A549 (cell line): Measurements from ENCODE around the gene PEAK3. TPM values are rescaled to one million over a fixed set of nuclear protein-coding genes. Genes with fewer than 3 reads are reported as not detected.

Source experiments
- ATAC-seq, 2 experiments: fragments of 200-7000 bp in 1 of 2; fragments of >200 bp in 1 of 2; cut with Nextera tagmentation in 1 of 2; cut with Tn5 transposase in 1 of 2; 3 replicates each; pipeline versions ENCODE4 v1.8.0 to v1.9.1; 2018 to 2020; ENCODE audit warnings: mild to moderate bottlenecking in 1 of 2, moderate library complexity in 1 of 2
- CTCF ChIA-PET: fragments of 300-600 bp; sonication (Branson Sonifier 250); formaldehyde crosslinking; extraction: SDS; loops from one replicate; lab custom pipeline; 2021; ENCODE audit warnings: antibody characterized with exemption, inconsistent platforms; lab: Yijun Ruan, JAX
- POLR2A ChIA-PET: fragments of 350-600 bp; formaldehyde crosslinking; extraction: SDS; loops from one replicate; lab custom pipeline; 2021; ENCODE audit warnings: antibody characterized with exemption, inconsistent platforms; lab: Yijun Ruan, JAX
- DNase-seq, 2 experiments: peaks; one replicate each; pipeline versions ENCODE4 v3.0.0 to v3.0.0-alpha.2; 2011 to 2016; ENCODE audit warnings: low read depth in 1 of 2, low spot score in 1 of 2
- FAIRE-seq: peaks from 2 replicates; lab custom pipeline; 2011; peaks lifted over from hg19 to GRCh38; lab: Jason Lieb, UNC
- H3K27ac ChIP-seq, 2 experiments: fragments of >200 bp; sonication (Bioruptor Twin); formaldehyde crosslinking; 3 replicates each; pipeline ENCODE4 v1.5.1; 2016 to 2017
- H3K4me1 ChIP-seq: fragments of >200 bp; sonication (Bioruptor Twin); formaldehyde crosslinking; 3 replicates; pipeline ENCODE4 v1.6.1; 2016
- H3K4me2 ChIP-seq: fragments of >200 bp; sonication (Bioruptor Twin); formaldehyde crosslinking; 3 replicates; pipeline ENCODE4 v1.6.1; 2016
- H3K4me3 ChIP-seq: fragments of >200 bp; sonication (Bioruptor Twin); formaldehyde crosslinking; 3 replicates; pipeline ENCODE4 v1.5.1; 2016
- H3K9me3 ChIP-seq: fragments of >200 bp; sonication (Bioruptor Twin); formaldehyde crosslinking; 3 replicates; pipeline ENCODE4 v1.6.1; 2016
- CBX2 ChIP-seq: fragments of 200-600 bp; sonication (generic); IDR thresholded peaks from 2 replicates; pipeline ENCODE4 v1.6.1; 2016; ENCODE audit warnings: low read depth, mild to moderate bottlenecking, borderline replicate concordance
- CEBPB ChIP-seq, 2 experiments: fragments of >200 bp in 1 of 2; sonication (Bioruptor Twin) in 1 of 2; formaldehyde crosslinking in 1 of 2; IDR thresholded peaks; 2 replicates each; pipeline ENCODE4 v1.6.1; 2012 to 2016
- EHF ChIP-seq: fragments of 250-450 bp; sonication (Bioruptor Pico); IDR thresholded peaks from 2 replicates; pipeline ENCODE4 v1.5.0; 2020; ENCODE audit warnings: mild to moderate bottlenecking
- ELK1 ChIP-seq: fragments of 150-350 bp; IDR thresholded peaks from 2 replicates; pipeline ENCODE4 v1.6.1; 2014; ENCODE audit warnings: low read depth, mild to moderate bottlenecking, low read length
- HEYL ChIP-seq: fragments of 250-450 bp; sonication (Bioruptor Pico); IDR thresholded peaks from 2 replicates; pipeline ENCODE4 v1.8.0; 2021; ENCODE audit warnings: mild to moderate bottlenecking, moderate library complexity
- HOXB13 ChIP-seq: fragments of 250-450 bp; sonication (Bioruptor Pico); IDR thresholded peaks from 2 replicates; pipeline ENCODE4 v1.5.0; 2020; ENCODE audit warnings: low read depth, mild to moderate bottlenecking, moderate library complexity
- HOXB5 ChIP-seq: fragments of 250-450 bp; sonication (Bioruptor Pico); IDR thresholded peaks from 2 replicates; pipeline ENCODE4 v1.5.0; 2020; ENCODE audit warnings: mild to moderate bottlenecking, moderate library complexity
- JUNB ChIP-seq: fragments of >200 bp; sonication (Bioruptor Twin); formaldehyde crosslinking; IDR thresholded peaks from 2 replicates; pipeline ENCODE4 v1.6.1; 2016
- KDM5A ChIP-seq: fragments of 200-600 bp; sonication (generic); IDR thresholded peaks from 2 replicates; pipeline ENCODE4 v1.6.1; 2016; ENCODE audit warnings: antibody characterized with exemption, mild to moderate bottlenecking
- MAFK ChIP-seq: fragments of 450-650 bp; IDR thresholded peaks from 2 replicates; pipeline ENCODE4 v1.6.1; 2014; ENCODE audit not compliant: partially characterized antibody
- MAZ ChIP-seq: fragments of 150-350 bp; IDR thresholded peaks from 2 replicates; pipeline ENCODE4 v1.6.1; 2014; ENCODE audit warnings: antibody characterized with exemption, low read depth, low read length, borderline replicate concordance
- MYC ChIP-seq: IDR thresholded peaks from 2 replicates; pipeline ENCODE4 v1.6.1; 2012; ENCODE audit warnings: mild to moderate bottlenecking, inconsistent platforms, low read length, improper control_type of control experiment, borderline replicate concordance
- NPAS2 ChIP-seq: fragments of 250-450 bp; sonication (Bioruptor Pico); IDR thresholded peaks from 2 replicates; pipeline ENCODE4 v1.8.0; 2022; ENCODE audit warnings: mild to moderate bottlenecking, moderate library complexity, borderline replicate concordance
- POLR2A ChIP-seq: IDR thresholded peaks from 2 replicates; pipeline ENCODE4 v1.6.1; 2012; ENCODE audit warnings: mild to moderate bottlenecking, low read length
- POLR2AphosphoS2 ChIP-seq: conservative IDR thresholded peaks from 2 replicates; pipeline ENCODE4 v1.6.1; 2012; ENCODE audit warnings: low read length, improper control_type of control experiment, inconsistent platforms
- ZSCAN20 ChIP-seq: fragments of 250-450 bp; sonication (Bioruptor Pico); IDR thresholded peaks from 2 replicates; pipeline ENCODE4 v1.8.0; 2022; ENCODE audit warnings: mild to moderate bottlenecking, moderate library complexity
- WGBS: methylation state at CpG from one replicate; pipeline ENCODE4 v1.1.6; 2017; ENCODE audit errors: missing lambda C conversion rate; 5-methylcytosine and 5-hydroxymethylcytosine counted together
- polyA plus RNA-seq, 4 experiments: library from polyadenylated mRNA; depleted of rRNA in 3 of 4; stranded (reverse); fragments of >200 nt; fragmentation: RNase III in 1 of 4; extraction: RNeasy Plus Mini Kit Qiagen cat#74134 plus additional on column Dnase treatment in 1 of 4; gene quantifications; 2 replicates in 3 of 4; 3 replicates in 1 of 4; pipeline ENCODE4 v1.2.3, GENCODE V29; 2011 to 2017
- TF ChIP-seq, protein P1 (sequence below): fragments of 200-600 bp; sonication (generic); IDR thresholded peaks from 2 replicates; pipeline ENCODE4 v1.6.1; 2016; ENCODE audit warnings: antibody characterized with exemption, mild to moderate bottlenecking, moderate library complexity
- TF ChIP-seq, protein P2 (sequence below): fragments of 450-650 bp; IDR thresholded peaks from 2 replicates; pipeline ENCODE4 v1.6.1; 2014; ENCODE audit warnings: antibody characterized with exemption
- TF ChIP-seq, protein P3 (sequence below): IDR thresholded peaks from 2 replicates; pipeline ENCODE4 v1.6.1; 2012; ENCODE audit warnings: low read depth, borderline replicate concordance

PEAK3 gene
- polyA plus RNA-seq, 2 of the 4 experiments (the other 2 are of a cell fraction), result not detected

DNA sequence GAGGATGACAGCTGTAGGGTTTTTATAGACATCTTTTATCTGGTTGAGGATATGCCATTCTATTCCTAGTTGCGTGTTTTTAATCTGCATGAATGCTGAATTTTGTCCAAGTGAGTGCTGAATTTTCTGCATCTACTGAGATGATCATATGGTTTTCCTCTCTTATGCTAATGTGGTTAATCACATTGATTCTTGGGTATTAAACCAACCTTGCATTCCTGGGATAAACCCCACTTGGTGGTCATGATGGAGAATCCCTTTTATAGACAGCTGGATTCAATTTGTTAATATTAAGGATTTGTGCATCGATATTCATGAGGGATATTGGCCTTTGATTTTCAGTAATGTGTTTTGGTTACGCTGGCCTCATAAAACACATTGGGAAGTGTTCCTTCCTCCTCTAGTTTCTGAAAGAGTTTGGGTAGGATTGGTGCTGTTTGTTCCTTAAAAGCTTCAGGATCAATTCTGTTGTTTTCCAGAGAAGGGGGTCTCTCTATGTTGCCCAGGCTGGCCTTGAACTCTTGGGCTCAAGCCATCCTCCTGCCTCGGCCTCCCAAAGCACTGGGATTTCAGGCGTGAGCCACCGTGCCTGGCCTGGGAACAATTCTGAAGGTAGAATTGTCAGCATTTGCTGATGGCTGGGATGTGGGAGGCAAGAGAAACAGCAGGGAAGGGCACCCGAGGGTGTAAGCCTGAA is 33.3 kb upstream of the PEAK3 start (continued):
- TF ChIP-seq ZSCAN20 (CRISPR knock-in tag) (no peak), MAZ (no peak)

GRCh38 chr19:2312820-2313501 is 31.0 kb upstream of the PEAK3 start:
- CTCF ChIA-PET, result interaction anchor here (0.8 to 2.1 kb wide), 3 partner anchors 37 to 94 kb away, joined by 3 to 5 read pairs (median 3); no protein-coding TSS in a partner anchor
- POLR2A ChIA-PET, result no interaction called here
- Histone ChIP-seq H3K4me3 (no peak overlapping the region), H3K4me2 (no peak overlapping the region), H3K9me3 (peaks cover 15% of the 10 kb centered on the region; the same call in 2 of the 3 replicates), H3K27ac (no peak overlapping the region)
- 47% methylated on average over 6 of the region's 28 CpGs for WGBS
- FAIRE-seq, result no peak
- no peak for DNase-seq
- TF ChIP-seq HOXB13, result no peak
- TF ChIP-seq NPAS2 (CRISPR knock-in tag), result no peak
- no peak for TF ChIP-seq JUNB
- no peak for TF ChIP-seq EHF
- no peak for TF ChIP-seq CEBPB (IDR thresholded peaks at IDR 0.05)
- TF ChIP-seq KDM5A, result no peak
- TF ChIP-seq POLR2AphosphoS2, result no peak
- TF ChIP-seq, protein P1, sequence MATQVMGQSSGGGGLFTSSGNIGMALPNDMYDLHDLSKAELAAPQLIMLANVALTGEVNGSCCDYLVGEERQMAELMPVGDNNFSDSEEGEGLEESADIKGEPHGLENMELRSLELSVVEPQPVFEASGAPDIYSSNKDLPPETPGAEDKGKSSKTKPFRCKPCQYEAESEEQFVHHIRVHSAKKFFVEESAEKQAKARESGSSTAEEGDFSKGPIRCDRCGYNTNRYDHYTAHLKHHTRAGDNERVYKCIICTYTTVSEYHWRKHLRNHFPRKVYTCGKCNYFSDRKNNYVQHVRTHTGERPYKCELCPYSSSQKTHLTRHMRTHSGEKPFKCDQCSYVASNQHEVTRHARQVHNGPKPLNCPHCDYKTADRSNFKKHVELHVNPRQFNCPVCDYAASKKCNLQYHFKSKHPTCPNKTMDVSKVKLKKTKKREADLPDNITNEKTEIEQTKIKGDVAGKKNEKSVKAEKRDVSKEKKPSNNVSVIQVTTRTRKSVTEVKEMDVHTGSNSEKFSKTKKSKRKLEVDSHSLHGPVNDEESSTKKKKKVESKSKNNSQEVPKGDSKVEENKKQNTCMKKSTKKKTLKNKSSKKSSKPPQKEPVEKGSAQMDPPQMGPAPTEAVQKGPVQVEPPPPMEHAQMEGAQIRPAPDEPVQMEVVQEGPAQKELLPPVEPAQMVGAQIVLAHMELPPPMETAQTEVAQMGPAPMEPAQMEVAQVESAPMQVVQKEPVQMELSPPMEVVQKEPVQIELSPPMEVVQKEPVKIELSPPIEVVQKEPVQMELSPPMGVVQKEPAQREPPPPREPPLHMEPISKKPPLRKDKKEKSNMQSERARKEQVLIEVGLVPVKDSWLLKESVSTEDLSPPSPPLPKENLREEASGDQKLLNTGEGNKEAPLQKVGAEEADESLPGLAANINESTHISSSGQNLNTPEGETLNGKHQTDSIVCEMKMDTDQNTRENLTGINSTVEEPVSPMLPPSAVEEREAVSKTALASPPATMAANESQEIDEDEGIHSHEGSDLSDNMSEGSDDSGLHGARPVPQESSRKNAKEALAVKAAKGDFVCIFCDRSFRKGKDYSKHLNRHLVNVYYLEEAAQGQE, result no peak
- no peak for TF ChIP-seq POLR2A
- TF ChIP-seq CBX2, result no peak
- no peak for TF ChIP-seq HOXB5 (CRISPR knock-in tag)
- TF ChIP-seq, protein P2, sequence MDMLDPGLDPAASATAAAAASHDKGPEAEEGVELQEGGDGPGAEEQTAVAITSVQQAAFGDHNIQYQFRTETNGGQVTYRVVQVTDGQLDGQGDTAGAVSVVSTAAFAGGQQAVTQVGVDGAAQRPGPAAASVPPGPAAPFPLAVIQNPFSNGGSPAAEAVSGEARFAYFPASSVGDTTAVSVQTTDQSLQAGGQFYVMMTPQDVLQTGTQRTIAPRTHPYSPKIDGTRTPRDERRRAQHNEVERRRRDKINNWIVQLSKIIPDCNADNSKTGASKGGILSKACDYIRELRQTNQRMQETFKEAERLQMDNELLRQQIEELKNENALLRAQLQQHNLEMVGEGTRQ, result no peak
- TF ChIP-seq MAFK, result no peak
- TF ChIP-seq HEYL (CRISPR knock-in tag), result no peak
- TF ChIP-seq, protein P3, sequence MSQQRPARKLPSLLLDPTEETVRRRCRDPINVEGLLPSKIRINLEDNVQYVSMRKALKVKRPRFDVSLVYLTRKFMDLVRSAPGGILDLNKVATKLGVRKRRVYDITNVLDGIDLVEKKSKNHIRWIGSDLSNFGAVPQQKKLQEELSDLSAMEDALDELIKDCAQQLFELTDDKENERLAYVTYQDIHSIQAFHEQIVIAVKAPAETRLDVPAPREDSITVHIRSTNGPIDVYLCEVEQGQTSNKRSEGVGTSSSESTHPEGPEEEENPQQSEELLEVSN, result no peak
- TF ChIP-seq ELK1, result no peak
- no peak for TF ChIP-seq MYC
- TF ChIP-seq, all 56 proteins: peak for 0
- no peak for ATAC-seq
- peaks cover 10% of the 10 kb centered on the region; the same call in 2 of the 3 replicates for H3K4me1 ChIP-seq
